ENCODE measurements around the gene LRRC27. TPM values are rescaled to one million over a fixed set of nuclear protein-coding genes. Genes with fewer than 3 reads are reported as not detected.
A peak's percentile ranks its signal among the peaks of the same experiment; 100 is the strongest.

LRRC27 gene
- total RNA-seq, 1 donor: 13.4 TPM

DNA sequence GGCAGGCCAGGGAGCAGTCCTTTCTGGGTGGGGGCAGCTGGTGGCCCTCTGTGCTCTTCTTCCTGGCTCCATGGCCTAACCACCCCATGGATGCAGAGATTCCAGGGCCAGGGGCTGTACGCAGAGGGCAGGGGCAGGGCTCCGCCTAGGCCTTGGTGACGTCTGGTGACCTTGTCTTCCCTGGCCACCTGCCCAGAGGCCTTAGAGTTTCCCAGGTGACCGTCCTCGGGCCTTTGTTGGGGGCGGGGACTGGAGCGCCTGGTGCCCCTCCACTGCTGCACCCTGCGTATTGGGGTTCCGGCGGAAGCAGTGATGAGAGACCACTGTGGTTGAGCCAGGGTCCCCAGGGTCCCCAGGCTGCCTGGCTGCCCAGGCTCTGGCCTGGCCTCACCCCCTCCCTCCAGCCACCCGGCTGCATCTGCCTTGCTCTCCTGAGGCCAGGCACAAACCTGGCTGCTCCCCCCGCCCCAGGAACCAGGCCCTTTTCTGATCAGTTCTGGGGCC lies 75.3 kb downstream of the LRRC27 start:
- Histone ChIP-seq H3K9me3 (ENCODE audit: low read depth, low read length) (no peaks in the 10 kb centered on the region), H3K79me2 (ENCODE audit: insufficient read depth, low read length) (peaks cover 34% of the 10 kb centered on the region), H3K4me2 (ENCODE audit: insufficient read depth, low read length) (no peak overlapping the region), H3K36me3 (ENCODE audit: insufficient read depth, low read length) (peaks cover 5% of the 10 kb centered on the region), H3K27me3 (ENCODE audit: insufficient read depth, low read length) (no peaks in the 10 kb centered on the region), H3K4me1 (ENCODE audit: insufficient read depth, low read length) (peaks cover 14% of the 10 kb centered on the region), H4K20me1 (ENCODE audit: insufficient read depth, low read length) (peaks cover 3% of the 10 kb centered on the region), H3K4me3 (ENCODE audit: insufficient read depth, low read length) (no peak overlapping the region), H2AFZ (ENCODE audit: low read length) (peak overlapping the region; percentile 59), H3K27ac (ENCODE audit: low read depth, low read length) (no peak overlapping the region)
- no peak for DNase-seq (ENCODE audit: insufficient read length, low spot score, missing footprints)
- TF ChIP-seq, protein P1, sequence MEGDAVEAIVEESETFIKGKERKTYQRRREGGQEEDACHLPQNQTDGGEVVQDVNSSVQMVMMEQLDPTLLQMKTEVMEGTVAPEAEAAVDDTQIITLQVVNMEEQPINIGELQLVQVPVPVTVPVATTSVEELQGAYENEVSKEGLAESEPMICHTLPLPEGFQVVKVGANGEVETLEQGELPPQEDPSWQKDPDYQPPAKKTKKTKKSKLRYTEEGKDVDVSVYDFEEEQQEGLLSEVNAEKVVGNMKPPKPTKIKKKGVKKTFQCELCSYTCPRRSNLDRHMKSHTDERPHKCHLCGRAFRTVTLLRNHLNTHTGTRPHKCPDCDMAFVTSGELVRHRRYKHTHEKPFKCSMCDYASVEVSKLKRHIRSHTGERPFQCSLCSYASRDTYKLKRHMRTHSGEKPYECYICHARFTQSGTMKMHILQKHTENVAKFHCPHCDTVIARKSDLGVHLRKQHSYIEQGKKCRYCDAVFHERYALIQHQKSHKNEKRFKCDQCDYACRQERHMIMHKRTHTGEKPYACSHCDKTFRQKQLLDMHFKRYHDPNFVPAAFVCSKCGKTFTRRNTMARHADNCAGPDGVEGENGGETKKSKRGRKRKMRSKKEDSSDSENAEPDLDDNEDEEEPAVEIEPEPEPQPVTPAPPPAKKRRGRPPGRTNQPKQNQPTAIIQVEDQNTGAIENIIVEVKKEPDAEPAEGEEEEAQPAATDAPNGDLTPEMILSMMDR (IDR thresholded peaks at IDR 0.05; ENCODE audit: extremely low read depth, low read depth, low read length): no peak

DNA sequence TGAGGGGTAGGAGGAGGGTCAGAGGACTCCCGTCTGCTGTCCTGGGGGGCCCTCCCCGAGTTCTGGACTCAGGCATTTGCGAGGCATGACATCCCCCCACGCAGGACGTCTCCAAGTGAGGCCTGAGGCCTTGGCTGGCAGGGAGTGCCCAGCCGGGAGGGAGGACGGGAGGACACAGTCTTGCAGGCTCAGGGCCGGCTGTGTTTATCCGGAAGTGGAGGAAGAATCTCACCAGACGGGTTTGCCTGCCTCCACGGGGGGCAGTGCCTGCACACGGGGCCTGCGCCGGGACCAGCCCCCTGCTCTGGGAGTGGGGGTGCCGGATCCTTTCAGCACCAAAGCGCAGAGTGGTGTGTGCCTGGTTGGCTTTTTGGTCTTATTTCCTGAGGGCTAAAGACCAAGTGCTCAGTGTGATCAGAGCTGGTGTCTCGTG lies 75.9 kb downstream of the LRRC27 start:
- Histone ChIP-seq H2AFZ (ENCODE audit: low read length) (peak overlapping the region; percentile 59), H3K4me2 (ENCODE audit: insufficient read depth, low read length) (peak overlapping the region; percentile 9), H3K27ac (ENCODE audit: low read depth, low read length) (no peak overlapping the region)

DNA sequence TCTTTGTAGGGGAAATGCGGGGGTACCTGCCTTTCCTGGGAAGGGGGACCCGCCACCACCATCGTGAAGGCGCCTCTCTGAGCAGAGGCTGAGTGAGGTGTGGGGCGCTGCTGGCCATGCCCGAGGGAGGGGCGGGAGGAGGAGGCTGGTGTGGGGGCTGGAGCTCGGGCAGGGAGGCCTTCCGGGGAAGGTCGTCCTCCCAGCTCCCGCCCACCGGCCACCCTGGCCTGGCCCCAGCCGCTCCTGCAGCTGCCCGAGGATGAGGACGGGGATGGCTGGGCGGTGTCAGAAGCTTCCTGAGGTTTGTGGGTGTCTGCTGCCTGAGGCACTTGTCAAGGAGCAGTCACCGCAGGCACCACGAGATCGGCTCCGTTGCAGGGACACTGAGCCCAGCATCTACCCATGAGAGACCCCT lies 76.4 kb downstream of the LRRC27 start:
- Histone ChIP-seq H3K27me3 (ENCODE audit: insufficient read depth, low read length) (no peaks in the 10 kb centered on the region), H3K79me2 (ENCODE audit: insufficient read depth, low read length) (peaks cover 35% of the 10 kb centered on the region), H3K9me3 (ENCODE audit: low read depth, low read length) (no peaks in the 10 kb centered on the region), H3K36me3 (ENCODE audit: insufficient read depth, low read length) (peaks cover 5% of the 10 kb centered on the region), H4K20me1 (ENCODE audit: insufficient read depth, low read length) (no peaks in the 10 kb centered on the region), H3K4me1 (ENCODE audit: insufficient read depth, low read length) (peaks cover 20% of the 10 kb centered on the region), H3K27ac (ENCODE audit: low read depth, low read length) (no peak overlapping the region), H2AFZ (ENCODE audit: low read length) (peak overlapping the region; percentile 59), H3K4me2 (ENCODE audit: insufficient read depth, low read length) (peak overlapping the region; percentile 9), H3K4me3 (ENCODE audit: insufficient read depth, low read length) (no peak overlapping the region)
- no peak for DNase-seq (ENCODE audit: insufficient read length, low spot score, missing footprints)
- TF ChIP-seq, protein P1 (IDR thresholded peaks at IDR 0.05; ENCODE audit: extremely low read depth, low read depth, low read length): no peak

More for the DNA sequence above, 75.9 kb downstream of the LRRC27 start:
- peak; percentile 97 for DNase-seq (ENCODE audit: insufficient read length, low spot score, missing footprints)
- H3K4me3 ChIP-seq (ENCODE audit: insufficient read depth, low read length): no peak overlapping the region
- H4K20me1 ChIP-seq (ENCODE audit: insufficient read depth, low read length): no peaks in the 10 kb centered on the region
- TF ChIP-seq, protein P1 (IDR thresholded peaks at IDR 0.05; ENCODE audit: extremely low read depth, low read depth, low read length): no peak
- peaks cover 5% of the 10 kb centered on the region for H3K36me3 ChIP-seq (ENCODE audit: insufficient read depth, low read length)
- peaks cover 15% of the 10 kb centered on the region for H3K4me1 ChIP-seq (ENCODE audit: insufficient read depth, low read length)
- H3K27me3 ChIP-seq (ENCODE audit: insufficient read depth, low read length): no peaks in the 10 kb centered on the region
- H3K9me3 ChIP-seq (ENCODE audit: low read depth, low read length): no peaks in the 10 kb centered on the region
- H3K79me2 ChIP-seq (ENCODE audit: insufficient read depth, low read length): peaks cover 35% of the 10 kb centered on the region

DNA sequence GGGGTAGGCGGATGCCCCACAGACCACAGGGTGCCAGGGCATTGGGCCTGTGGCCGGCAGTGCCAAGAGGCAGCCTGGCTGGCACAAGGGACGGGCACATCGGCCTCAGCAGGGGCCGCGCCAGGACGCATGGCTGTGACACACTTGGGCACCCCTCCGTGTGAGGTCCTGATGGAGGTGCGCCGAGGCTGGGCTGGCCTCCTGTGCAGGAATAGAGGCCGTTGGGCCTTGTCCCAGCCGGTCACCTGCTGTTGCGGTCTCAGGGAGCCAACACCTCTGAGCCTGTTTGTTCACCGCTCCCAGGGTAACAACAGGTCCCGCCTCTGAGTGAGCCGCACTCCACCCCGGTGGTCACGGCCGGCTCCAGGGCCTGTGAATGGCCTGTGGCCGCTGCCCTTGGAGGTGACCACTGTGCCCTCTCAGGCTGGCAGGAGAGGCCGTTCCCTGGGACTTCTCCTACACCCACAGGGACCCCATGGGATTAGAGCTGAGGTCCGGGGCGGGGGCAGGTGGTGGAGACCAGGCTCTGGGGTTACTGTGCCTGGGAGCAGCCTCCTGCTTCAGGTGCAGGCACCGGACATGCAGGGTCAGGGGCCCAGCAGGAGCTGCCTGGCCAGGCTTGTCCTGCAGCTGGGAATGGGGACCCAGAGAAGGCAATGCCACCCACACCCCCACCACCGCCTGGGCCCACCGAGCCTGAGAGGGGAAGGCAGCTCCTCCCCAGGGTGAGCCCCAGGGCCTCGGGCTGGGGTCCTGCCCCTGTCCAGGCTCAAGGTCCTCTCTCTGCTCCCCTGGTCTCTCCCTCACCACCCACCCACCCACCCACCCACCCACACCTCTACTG lies 77.1 kb downstream of the LRRC27 start:
- H3K4me2 ChIP-seq (ENCODE audit: insufficient read depth, low read length): no peak overlapping the region
- DNase-seq (ENCODE audit: insufficient read length, low spot score, missing footprints): no peak

More for the DNA sequence above, 77.1 kb downstream of the LRRC27 start:
- Histone ChIP-seq H2AFZ (ENCODE audit: low read length) (no peak overlapping the region), H3K4me1 (ENCODE audit: insufficient read depth, low read length) (peaks cover 20% of the 10 kb centered on the region), H4K20me1 (ENCODE audit: insufficient read depth, low read length) (no peaks in the 10 kb centered on the region), H3K27ac (ENCODE audit: low read depth, low read length) (no peak overlapping the region), H3K27me3 (ENCODE audit: insufficient read depth, low read length) (no peaks in the 10 kb centered on the region), H3K36me3 (ENCODE audit: insufficient read depth, low read length) (peaks cover 5% of the 10 kb centered on the region), H3K9me3 (ENCODE audit: low read depth, low read length) (no peaks in the 10 kb centered on the region), H3K4me3 (ENCODE audit: insufficient read depth, low read length) (no peak overlapping the region), H3K79me2 (ENCODE audit: insufficient read depth, low read length) (peaks cover 40% of the 10 kb centered on the region)
- TF ChIP-seq, protein P1 (IDR thresholded peaks at IDR 0.05; ENCODE audit: extremely low read depth, low read depth, low read length): no peak

Data from osteoblast (primary cell).